HCT116 (cell line): ENCODE results near the gene CLVS2. TPM values are rescaled to one million over a fixed set of nuclear protein-coding genes. Genes with fewer than 3 reads are reported as not detected.

Source experiments
- ATAC-seq: fragments of 200-7000 bp; cut with Tn5 transposase; 2 replicates; pipeline ENCODE4 v1.9.1; 2020; ENCODE audit warnings: mild to moderate bottlenecking, moderate library complexity
- BruUV-seq: library from RNA; stranded (reverse); fragments of 400-500 nt; replicated peaks from 2 replicates; lab custom pipeline; 2021; lab: Mats Ljungman, UMichigan
- CTCF ChIA-PET: fragments of 300-600 bp; sonication (Branson Sonifier 250); formaldehyde crosslinking; loops from one replicate; lab custom pipeline; 2021; ENCODE audit warnings: antibody characterized with exemption; lab: Charles Lee
- POLR2A ChIA-PET: fragments of 300-600, 350-600 bp; sonication (Branson Sonifier 250); formaldehyde crosslinking; loops from one replicate; lab custom pipeline; 2021; ENCODE audit warnings: antibody characterized with exemption; lab: Charles Lee
- RAD21 ChIA-PET, 2 experiments: fragments of 300-600 bp; sonication (Branson Sonifier 250); formaldehyde crosslinking; loops; one replicate each; lab custom pipeline; 2023; ENCODE audit warnings: low total read pairs in 2 of 2; ENCODE audit not compliant: uncharacterized antibody in 2 of 2, unreplicated experiment in 2 of 2, low non-redundant PET in 1 of 2; lab: Charles Lee
- DNase-seq: peaks from one replicate; pipeline ENCODE4 v3.0.0-alpha.2; 2010; ENCODE audit warnings: low read depth, low spot score
- H2AFZ ChIP-seq: fragments of 200-600 bp; shearing (Covaris generic), sonication (generic); 2 replicates; pipeline ENCODE4 v1.6.1; 2017; ENCODE audit warnings: low read depth, mixed run types, mixed read lengths, antibody characterized with exemption, low read length; ENCODE audit not compliant: poor library complexity, severe bottlenecking
- H3K27ac ChIP-seq: 2 replicates; pipeline ENCODE4 v1.5.1; 2012; ENCODE audit warnings: low read depth, low read length
- H3K27me3 ChIP-seq: fragments of 200-600 bp; sonication (generic); 2 replicates; pipeline ENCODE4 v1.6.1; 2016; ENCODE audit warnings: mixed run types, low read length, mixed read lengths; ENCODE audit not compliant: insufficient read depth
- H3K36me3 ChIP-seq, 2 experiments: fragments of 200-500 bp in 1 of 2; fragments of 200-600 bp in 1 of 2; sonication (Bioruptor generic) in 1 of 2; sonication (generic) in 1 of 2; 2 replicates each; pipeline versions ENCODE4 v1.5.1 to v1.6.1; 2014 to 2016; ENCODE audit warnings: low read length in 2 of 2, inconsistent platforms in 1 of 2, mixed read lengths in 1 of 2, mixed run types in 1 of 2; ENCODE audit not compliant: insufficient read depth in 2 of 2, control insufficient read depth in 1 of 2
- H3K4me1 ChIP-seq, 2 experiments: fragments of 200-600 bp in 1 of 2; sonication (generic) in 1 of 2; 2 replicates each; pipeline versions ENCODE4 v1.5.1 to v1.6.1; 2012 to 2017; ENCODE audit warnings: low read length in 2 of 2, inconsistent platforms in 1 of 2, mild to moderate bottlenecking in 1 of 2, mixed read lengths in 1 of 2, mixed run types in 1 of 2, moderate library complexity in 1 of 2; ENCODE audit not compliant: insufficient read depth in 2 of 2, control insufficient read depth in 1 of 2
- H3K4me2 ChIP-seq: fragments of 200-600 bp; sonication (generic); 2 replicates; pipeline ENCODE4 v1.6.1; 2017; ENCODE audit warnings: mixed run types, low read length, mixed read lengths
- H3K4me3 ChIP-seq, 2 experiments: fragments of 200-600 bp in 1 of 2; sonication (generic) in 1 of 2; replicated peaks in 1 of 2; 2 replicates each; pipeline ENCODE4 v1.5.1; 2011 to 2016; ENCODE audit warnings: low read length in 2 of 2, control low read depth in 1 of 2, low read depth in 1 of 2, mild to moderate bottlenecking in 1 of 2, mixed read lengths in 1 of 2, mixed run types in 1 of 2
- H3K79me2 ChIP-seq: fragments of 200-600 bp; sonication (generic); 2 replicates; pipeline ENCODE4 v1.6.1; 2017; ENCODE audit warnings: mild to moderate bottlenecking, mixed run types, low read length, moderate library complexity, mixed read lengths; ENCODE audit not compliant: insufficient read depth
- H3K9ac ChIP-seq: fragments of 200-600 bp; sonication (generic); 2 replicates; pipeline ENCODE4 v1.6.1; 2016; ENCODE audit warnings: low read length, mixed read lengths
- H3K9me2 ChIP-seq: fragments of 200-600 bp; sonication (generic), shearing (Covaris generic); 2 replicates; pipeline ENCODE4 v1.6.1; 2017; ENCODE audit warnings: mixed run types, mild to moderate bottlenecking, moderate library complexity; ENCODE audit not compliant: insufficient read depth
- H3K9me3 ChIP-seq, 2 experiments: fragments of 200-500 bp in 1 of 2; fragments of 200-600 bp in 1 of 2; sonication (Bioruptor generic) in 1 of 2; sonication (generic) in 1 of 2; 2 replicates each; pipeline ENCODE4 v1.6.1; 2014 to 2017; ENCODE audit warnings: low read length in 2 of 2, mixed read lengths in 2 of 2, inconsistent platforms in 1 of 2, low read depth in 1 of 2, mild to moderate bottlenecking in 1 of 2, mixed run types in 1 of 2, moderate library complexity in 1 of 2; ENCODE audit not compliant: control insufficient read depth in 1 of 2, insufficient read depth in 1 of 2
- H4K20me1 ChIP-seq: fragments of 200-600 bp; sonication (generic), shearing (Covaris generic); 2 replicates; pipeline ENCODE4 v1.6.1; 2017; ENCODE audit warnings: mixed run types, mild to moderate bottlenecking, moderate library complexity; ENCODE audit not compliant: insufficient read depth
- ATF3 ChIP-seq: IDR thresholded peaks from 2 replicates; pipeline ENCODE4 v1.6.1; 2012
- EGR1 ChIP-seq: IDR thresholded peaks from 2 replicates; pipeline ENCODE4 v1.6.1; 2012; ENCODE audit warnings: low read depth
- EZH2 ChIP-seq: fragments of 200-600 bp; sonication (generic); IDR thresholded peaks from 2 replicates; pipeline ENCODE4 v1.6.1; 2017; ENCODE audit warnings: antibody characterized with exemption, mixed run types
- MAX ChIP-seq: IDR thresholded peaks from 2 replicates; pipeline ENCODE4 v1.6.1; 2012
- POLR2A ChIP-seq: IDR thresholded peaks from 2 replicates; pipeline ENCODE4 v1.7.0; 2011; ENCODE audit warnings: borderline replicate concordance; ENCODE audit not compliant: insufficient read depth, insufficient read length; ENCODE audit errors: extremely low read depth
- POLR2AphosphoS5 ChIP-seq: IDR thresholded peaks from 2 replicates; pipeline ENCODE4 v1.6.1; 2011; ENCODE audit warnings: mild to moderate bottlenecking, low read depth, low read length, moderate library complexity
- RAD21 ChIP-seq: IDR thresholded peaks from 2 replicates; pipeline ENCODE4 v1.6.1; 2012; ENCODE audit warnings: low read depth, mild to moderate bottlenecking
- SP1 ChIP-seq: IDR thresholded peaks from 2 replicates; pipeline ENCODE4 v1.6.1; 2012; ENCODE audit warnings: low read depth
- YY1 ChIP-seq: IDR thresholded peaks from 2 replicates; pipeline ENCODE4 v1.6.1; 2011; ENCODE audit warnings: low read length, low read depth, moderate library complexity, mild to moderate bottlenecking; ENCODE audit not compliant: insufficient replicate concordance; ENCODE audit errors: extremely low read depth
- ZBTB33 ChIP-seq: IDR thresholded peaks from 2 replicates; pipeline ENCODE4 v1.6.1; 2011; ENCODE audit warnings: mild to moderate bottlenecking, low read length, moderate library complexity; ENCODE audit not compliant: insufficient replicate concordance; ENCODE audit errors: extremely low read depth
- intact Hi-C: fragments of 100-400 bp; cut with micrococcal nuclease; formaldehyde crosslinking; loops from 2 replicates; pipeline ENCODE4 v1.10.0; 2022
- total RNA-seq: library from RNA; stranded (reverse); gene quantifications from one replicate; pipeline ENCODE4 v1.2.1, GENCODE V29; 2021; ENCODE audit not compliant: unreplicated experiment

Gene CLVS2
- total RNA-seq, 1 experiment from 2014 or later, result not detected

- no peaks in the 10 kb centered on the region for H3K79me2 ChIP-seq
- ChIA-PET CTCF (no interaction called here), POLR2A (no interaction called here), RAD21 (no interaction called here)
- no peaks in the 10 kb centered on the region for H4K20me1 ChIP-seq
- no peaks in the 10 kb centered on the region for H3K4me1 ChIP-seq
- no peaks in the 10 kb centered on the region for H3K9me3 ChIP-seq
- no peaks in the 10 kb centered on the region for H3K36me3 ChIP-seq
- no peak overlapping the region for H3K4me3 ChIP-seq
- H3K9ac ChIP-seq, result no peak overlapping the region
- H3K4me2 ChIP-seq, result no peak overlapping the region
- H3K27me3 ChIP-seq, result peaks cover 30% of the 10 kb centered on the region
- H2AFZ ChIP-seq, result no peak overlapping the region
- TF ChIP-seq ZBTB33, result no peak
- no peak for TF ChIP-seq POLR2AphosphoS5
- TF ChIP-seq MAX, result no peak
- no peak for TF ChIP-seq ATF3
- TF ChIP-seq EZH2, result no peak
- no peak for TF ChIP-seq RAD21
- no peak for TF ChIP-seq EGR1
- TF ChIP-seq YY1, result no peak
- TF ChIP-seq SP1, result no peak
- TF ChIP-seq POLR2A, result no peak
- no peak for DNase-seq
- intact Hi-C loops, result no loop called here
- ATAC-seq, result no peak
- no TSS peak for BruUV-seq
- H3K27ac ChIP-seq, result no peak overlapping the region
- H3K9me2 ChIP-seq, result no peaks in the 10 kb centered on the region
These were observed 18.8 kb downstream of the CLVS2 start for GRCh38 chr6:123014835-123015234.
